Measurements from ENCODE around the gene SAPCD2.

The SAPCD2 gene

DNA sequence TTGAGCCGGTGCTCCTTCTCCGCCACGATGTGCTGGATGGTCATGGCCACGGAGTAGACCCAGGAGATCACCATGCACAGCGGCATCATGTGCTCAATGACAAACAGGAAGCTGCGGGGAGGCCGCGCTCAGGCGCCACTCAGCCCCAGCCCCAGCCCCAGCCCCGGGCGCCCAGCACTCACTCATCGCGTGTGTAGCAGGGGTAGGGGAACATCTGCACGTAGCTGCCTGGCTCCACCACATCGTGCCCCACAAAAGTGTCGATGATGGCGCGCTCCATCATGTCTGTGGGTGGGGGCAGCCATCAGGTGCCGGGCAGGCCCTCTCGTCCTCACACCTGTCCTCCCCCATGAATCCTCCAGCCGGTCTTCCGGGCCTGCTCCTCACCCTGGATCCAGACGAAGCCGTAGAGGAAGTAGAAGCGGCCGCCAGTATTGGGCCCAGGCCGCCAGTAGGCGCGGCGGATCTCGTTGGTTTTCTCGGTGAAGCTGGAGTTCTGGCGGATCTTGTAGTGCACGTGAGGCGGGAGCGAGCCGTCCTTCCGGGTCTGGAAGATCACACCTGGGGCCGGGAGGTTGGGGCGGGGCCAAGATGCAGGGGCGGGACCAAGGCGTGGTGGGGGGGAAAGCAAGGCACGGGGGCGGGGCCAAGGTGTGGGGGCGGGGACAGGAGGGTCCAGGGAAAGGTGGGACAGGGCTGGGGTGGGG, 52.4 kb downstream of the SAPCD2 start:
- DNase-seq: no peak

DNA sequence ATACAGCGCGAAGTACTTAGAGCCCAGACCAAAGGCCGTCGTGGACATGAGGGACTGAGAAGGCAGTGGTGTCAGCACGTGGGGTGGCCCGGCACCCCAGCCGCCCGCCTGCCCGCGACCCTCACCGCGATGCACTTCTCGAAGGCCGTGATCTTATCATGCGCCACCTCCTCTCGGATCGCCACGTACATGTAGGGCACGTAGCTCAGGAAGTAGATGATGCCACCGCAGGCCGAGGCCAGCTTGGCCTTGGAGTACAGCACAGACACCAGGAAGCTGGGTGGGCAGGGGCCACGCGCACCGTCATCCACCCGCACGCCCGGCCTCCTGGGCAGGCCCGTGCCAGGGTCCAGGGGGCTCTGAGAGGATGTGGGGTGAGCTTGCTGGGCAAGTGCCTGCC, 53.3 kb downstream of the SAPCD2 start:
- DNase-seq: no peak

DNA sequence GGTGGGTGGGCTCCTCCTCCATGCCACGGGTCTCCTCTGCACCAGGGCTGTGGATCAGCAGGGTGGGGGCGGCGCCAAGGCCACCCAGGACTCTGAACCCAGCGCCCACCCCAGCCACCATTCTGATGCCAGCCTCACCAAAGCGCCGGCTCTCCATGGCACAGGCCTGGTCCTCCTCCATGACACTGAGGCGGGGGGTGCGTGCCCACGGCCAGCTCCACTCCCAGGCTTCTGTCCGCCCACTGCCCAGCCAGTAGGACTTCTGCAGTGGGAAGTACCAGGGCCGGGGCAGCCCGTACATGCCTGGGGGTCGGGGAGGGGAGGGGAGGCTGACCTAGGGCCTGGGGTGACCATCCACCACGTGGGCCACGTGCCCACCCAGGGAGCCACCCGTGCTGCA, 53.9 kb downstream of the SAPCD2 start:
- no peak for DNase-seq

DNA sequence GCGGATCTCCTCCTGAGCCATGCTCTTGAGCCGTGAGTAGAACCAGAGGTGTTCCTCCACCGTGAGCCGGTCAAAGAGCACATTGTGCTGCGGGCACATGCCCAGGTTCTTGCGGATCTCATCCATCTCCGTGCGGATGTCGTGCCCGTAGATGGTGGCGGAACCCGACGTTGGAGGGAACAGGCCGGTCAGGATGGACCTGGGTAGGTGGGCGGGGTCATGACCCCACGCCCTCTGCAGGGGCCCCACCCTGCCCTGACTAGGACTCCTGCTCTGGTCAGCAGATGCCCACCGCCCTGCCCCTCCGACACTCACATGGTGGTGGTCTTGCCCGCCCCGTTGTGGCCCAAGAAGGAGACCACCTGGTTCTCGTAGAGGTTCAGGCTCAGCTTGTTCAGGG, 54.4 kb downstream of the SAPCD2 start:
- DNase-seq: no peak

DNA sequence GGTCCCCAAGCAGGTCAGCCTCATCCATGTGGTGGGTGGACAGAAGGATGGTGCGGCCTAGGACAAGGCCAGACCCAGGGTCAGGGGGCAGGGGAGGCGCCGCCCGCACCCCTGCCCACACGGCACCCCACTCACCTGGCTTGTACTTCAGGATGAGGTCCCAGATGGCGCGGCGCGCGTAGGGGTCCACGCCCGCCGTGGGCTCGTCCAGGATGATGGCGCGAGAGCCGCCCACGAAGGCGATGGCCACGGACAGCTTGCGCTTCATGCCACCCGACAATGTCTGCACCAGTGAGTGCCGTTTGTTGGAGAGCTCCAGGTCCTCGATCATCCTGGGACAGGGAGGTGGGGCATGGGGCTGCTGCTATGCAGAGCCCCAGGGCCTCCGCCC, 54.8 kb downstream of the SAPCD2 start:
- no peak for DNase-seq

DNA sequence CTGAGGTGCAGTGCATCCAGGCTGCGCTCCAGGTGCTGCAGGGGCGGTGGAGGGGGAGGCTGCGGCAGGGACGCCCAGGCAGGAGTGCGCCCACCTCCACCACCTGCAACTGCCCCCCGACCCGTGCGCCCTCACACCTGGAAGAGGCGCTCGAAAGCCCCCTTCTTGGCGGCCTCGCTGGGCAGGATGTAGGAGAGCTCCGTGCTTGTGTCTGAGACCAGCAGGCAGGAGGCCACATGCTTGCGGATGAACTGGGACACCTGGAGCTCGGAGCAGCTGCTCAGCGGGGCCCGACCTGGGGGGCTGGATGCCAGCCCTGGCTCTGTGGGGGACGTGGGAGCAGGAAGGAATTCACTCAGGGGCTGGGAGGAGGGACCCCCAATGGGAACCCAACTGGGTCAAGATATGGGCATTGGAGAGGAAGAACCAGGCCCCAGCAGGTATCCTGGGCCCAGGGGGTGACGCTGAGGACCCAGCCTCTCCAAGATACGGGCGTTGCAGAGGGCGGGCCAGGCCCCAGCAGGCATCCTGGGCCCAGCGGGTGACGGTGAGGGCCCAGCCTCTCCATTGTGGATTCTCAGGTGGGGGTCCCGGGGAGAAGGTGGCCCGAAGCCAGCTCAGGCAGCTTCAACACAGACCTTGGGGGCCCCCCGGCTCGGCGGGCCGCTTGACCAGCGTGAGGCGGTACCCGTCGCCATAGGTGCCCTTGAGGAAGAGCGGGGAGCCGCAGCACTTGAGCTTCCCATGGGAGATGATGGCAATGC, 55.4 kb downstream of the SAPCD2 start:
- no peak for DNase-seq

DNA sequence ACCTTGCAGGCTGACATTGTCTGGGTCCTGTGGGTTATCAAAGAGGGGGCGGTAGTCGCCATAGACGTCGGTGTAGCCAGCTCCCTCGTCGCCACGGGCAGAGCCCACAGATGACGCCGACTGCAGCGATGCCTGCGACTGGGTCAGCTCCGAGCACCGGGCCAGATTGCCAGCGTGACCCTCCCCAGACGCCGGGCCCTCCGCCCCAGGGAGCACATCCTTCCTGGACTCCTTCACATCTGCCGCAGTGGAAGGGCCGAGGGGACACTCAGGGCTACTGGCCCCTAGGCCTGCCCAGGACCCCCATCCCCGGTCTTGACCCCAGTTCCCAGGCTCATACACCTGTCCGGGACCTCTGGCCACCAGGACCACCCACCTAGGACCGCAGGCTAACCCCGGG, 56.2 kb downstream of the SAPCD2 start:
- no peak for DNase-seq

DNA sequence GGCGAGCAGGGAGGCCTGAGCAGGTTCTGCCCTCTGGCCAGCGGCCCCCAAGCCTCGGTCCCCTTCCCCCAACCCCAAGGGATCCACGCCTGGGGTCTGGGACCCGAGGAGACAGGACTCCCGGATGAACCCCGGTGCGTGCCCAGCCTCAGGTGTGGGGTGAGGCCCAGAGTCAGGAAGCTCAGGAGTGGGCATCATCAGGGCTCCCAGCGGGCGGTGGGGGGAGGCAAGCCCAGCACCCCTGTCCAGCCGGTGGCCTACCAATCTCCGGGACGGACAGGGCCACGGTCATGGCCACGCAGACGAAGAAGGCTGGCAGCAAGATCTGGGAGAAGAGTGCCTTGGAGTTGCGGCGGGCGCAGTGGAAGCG, 56.8 kb downstream of the SAPCD2 start:
- no peak for DNase-seq

DNA sequence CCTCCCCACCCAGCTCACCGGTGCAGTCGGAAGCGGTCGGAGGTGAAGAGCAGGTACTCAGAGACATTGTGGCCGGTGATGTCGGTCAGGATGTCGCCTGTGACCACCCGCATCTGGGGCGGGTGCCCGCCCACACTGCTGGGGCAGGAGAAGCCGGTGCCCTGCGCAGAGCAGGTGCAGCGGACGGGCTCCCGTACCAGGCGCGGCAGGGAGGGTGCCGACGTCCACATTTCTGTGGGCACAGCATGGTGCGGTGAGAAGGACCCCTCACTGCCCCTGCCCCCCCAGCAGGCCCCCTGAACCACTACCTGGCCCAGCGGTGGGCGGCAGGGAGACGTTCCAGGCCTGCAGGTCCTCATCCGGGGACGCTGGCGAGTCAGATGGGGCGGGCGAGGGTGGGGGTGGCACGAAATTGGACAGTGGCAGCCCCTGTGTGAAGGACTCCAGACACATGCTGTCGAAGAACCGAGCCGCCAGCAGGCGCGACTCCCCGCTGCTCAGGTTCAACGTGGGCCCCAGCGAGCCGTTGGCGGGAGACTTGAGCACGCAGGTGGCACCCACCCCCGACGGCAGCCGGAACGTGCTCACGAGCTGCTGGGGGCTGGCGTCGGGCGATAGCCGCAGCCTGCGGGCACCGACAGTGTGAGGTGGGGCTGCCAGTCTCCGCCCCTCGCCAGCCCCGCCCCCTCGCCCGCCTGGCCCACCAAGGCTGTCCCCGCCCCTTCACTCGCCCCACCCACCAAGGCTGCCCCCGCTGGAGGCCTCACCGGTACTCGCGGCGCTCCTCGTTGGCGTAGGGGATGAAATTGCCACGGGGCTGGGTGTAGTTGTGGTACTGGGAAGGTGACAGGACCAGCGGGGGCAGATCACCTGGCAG, 57.4 kb downstream of the SAPCD2 start:
- DNase-seq: no peak

Data from right kidney (tissue), 1 donor.